ENCODE results near the gene ATP5F1B. TPM values are rescaled to one million over a fixed set of nuclear protein-coding genes. Genes with fewer than 3 reads are reported as not detected.

ATP5F1B gene
- total RNA-seq, 1 donor from 2014 or later, result 609 TPM

DNA sequence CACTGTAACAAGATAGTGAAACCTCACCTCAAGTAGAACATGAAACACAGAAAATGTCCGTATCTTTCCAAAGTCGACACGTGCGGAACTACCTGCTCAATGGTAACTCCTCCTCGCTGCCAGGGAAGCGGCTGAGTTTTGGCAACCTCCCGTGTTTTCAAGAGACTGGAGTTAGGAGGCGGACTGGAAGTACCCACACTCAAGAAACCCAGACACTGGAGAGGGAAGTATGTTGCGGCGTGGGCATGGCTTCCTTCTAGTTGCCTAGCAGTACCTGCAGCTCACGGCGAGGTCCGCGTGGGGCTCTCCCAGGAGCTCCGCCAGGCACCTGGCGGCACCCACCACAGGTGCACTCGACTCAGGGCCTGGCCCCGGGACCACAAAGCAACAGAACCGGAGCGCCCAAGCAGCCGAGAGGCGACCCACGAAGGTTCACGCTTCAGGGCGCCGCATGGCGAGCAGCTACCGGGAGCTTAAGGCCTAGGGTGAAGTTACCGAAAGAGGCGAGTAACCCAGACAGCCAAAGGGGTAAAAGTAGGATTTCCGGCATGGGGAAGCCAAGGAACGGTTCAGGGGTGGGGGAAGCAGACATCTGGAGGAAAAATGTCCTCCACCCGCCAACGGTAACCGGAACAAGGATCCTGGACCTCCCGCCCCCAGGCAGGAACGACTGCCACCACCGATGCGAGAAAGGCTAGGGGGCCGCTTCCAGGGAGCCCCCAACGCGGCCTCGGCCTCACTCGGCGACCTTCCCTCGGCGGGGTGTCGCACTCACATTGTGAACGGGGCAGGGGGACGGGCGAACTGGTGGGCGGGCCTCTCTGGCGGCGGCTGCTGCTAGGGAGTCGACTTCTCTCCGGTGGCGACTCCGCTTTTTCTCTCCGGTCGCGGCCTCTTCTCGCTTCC is 41.7 kb upstream of the ATP5F1B start:
- Histone ChIP-seq H3K4me2 (peak overlapping the region; percentile 95), H3K79me2 (ENCODE audit: low read depth) (peaks cover 55% of the 10 kb centered on the region), H3K9ac (peak overlapping the region; percentile 87), H4K20me1 (ENCODE audit: low read depth) (peaks cover 44% of the 10 kb centered on the region), H3K9me3 (ENCODE audit: low read depth) (no peaks in the 10 kb centered on the region), H3K27me3 (no peaks in the 10 kb centered on the region), H3K4me1 (peaks cover 8% of the 10 kb centered on the region), H3K27ac (peak overlapping the region; percentile 99), H2AFZ (replicated peaks) (no peak overlapping the region), H3K4me3 (peak overlapping the region; percentile 95), H3K36me3 (peaks cover 13% of the 10 kb centered on the region), H3F3A (ENCODE audit: low read depth) (peaks cover 39% of the 10 kb centered on the region)
- peak; percentile 48 for DNase-seq (ENCODE audit: low spot score)
- peak overlapping the region; percentile 99 for H3K27ac Mint-ChIP-seq
- H3K4me1 Mint-ChIP-seq, result peaks cover 31% of the 10 kb centered on the region
- H3K4me3 Mint-ChIP-seq, result peak overlapping the region; percentile 100
- H3K9me3 Mint-ChIP-seq, result peaks cover 3% of the 10 kb centered on the region
- H3K36me3 Mint-ChIP-seq, result peaks cover 19% of the 10 kb centered on the region
- TF ChIP-seq, protein P1, sequence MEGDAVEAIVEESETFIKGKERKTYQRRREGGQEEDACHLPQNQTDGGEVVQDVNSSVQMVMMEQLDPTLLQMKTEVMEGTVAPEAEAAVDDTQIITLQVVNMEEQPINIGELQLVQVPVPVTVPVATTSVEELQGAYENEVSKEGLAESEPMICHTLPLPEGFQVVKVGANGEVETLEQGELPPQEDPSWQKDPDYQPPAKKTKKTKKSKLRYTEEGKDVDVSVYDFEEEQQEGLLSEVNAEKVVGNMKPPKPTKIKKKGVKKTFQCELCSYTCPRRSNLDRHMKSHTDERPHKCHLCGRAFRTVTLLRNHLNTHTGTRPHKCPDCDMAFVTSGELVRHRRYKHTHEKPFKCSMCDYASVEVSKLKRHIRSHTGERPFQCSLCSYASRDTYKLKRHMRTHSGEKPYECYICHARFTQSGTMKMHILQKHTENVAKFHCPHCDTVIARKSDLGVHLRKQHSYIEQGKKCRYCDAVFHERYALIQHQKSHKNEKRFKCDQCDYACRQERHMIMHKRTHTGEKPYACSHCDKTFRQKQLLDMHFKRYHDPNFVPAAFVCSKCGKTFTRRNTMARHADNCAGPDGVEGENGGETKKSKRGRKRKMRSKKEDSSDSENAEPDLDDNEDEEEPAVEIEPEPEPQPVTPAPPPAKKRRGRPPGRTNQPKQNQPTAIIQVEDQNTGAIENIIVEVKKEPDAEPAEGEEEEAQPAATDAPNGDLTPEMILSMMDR (IDR thresholded peaks at IDR 0.05), result no peak
- no peak for TF ChIP-seq EZH2phosphoT487 (IDR thresholded peaks at IDR 0.05)
- no peak for TF ChIP-seq EZH2 (IDR thresholded peaks at IDR 0.05)
- H3K27me3 Mint-ChIP-seq (ENCODE audit: insufficient read depth, low read depth), result peaks cover 7% of the 10 kb centered on the region

DNA sequence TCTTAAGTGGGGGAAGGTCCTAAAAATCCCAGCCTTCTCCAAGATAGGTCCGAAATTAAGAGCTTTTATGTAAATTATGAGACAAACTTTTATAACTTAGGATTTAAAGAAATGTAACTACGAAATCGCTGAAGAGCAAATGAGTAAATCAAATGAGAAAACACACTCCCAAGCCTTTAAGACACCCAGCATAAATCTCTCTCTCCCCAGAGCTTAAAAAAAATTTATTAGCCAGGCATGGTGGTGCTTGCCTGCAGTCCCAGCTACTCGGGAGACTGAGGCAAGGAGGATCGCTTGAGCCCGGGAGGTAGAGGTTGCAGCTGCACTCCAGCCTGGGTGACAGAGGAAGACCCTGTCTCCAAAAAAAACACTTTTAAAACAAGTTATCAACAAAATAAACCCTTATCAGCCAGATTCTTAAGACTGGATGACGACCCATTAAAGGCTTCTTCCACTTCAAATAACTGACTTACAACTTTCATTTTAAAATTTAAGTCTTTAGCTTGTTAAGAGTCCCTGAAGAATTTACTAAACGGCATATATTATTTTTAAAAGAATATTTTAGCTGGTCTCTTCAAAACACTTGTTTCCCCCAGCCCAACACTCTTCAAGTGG is 39.1 kb upstream of the ATP5F1B start:
- Histone ChIP-seq H3K4me1 (peaks cover 8% of the 10 kb centered on the region), H2AFZ (replicated peaks) (no peak overlapping the region), H4K20me1 (ENCODE audit: low read depth) (peaks cover 69% of the 10 kb centered on the region), H3K4me2 (peak overlapping the region; percentile 95), H3K27me3 (no peaks in the 10 kb centered on the region), H3K4me3 (peak overlapping the region; percentile 95), H3K36me3 (peaks cover 13% of the 10 kb centered on the region), H3F3A (ENCODE audit: low read depth) (peaks cover 44% of the 10 kb centered on the region), H3K9me3 (ENCODE audit: low read depth) (no peaks in the 10 kb centered on the region), H3K27ac (no peak overlapping the region), H3K79me2 (ENCODE audit: low read depth) (peaks cover 81% of the 10 kb centered on the region), H3K9ac (no peak overlapping the region)
- no peak for DNase-seq (ENCODE audit: low spot score)
- Mint-ChIP-seq H3K27me3 (ENCODE audit: insufficient read depth, low read depth) (peaks cover 7% of the 10 kb centered on the region), H3K4me1 (peaks cover 31% of the 10 kb centered on the region), H3K4me3 (peak overlapping the region; percentile 72), H3K9me3 (peaks cover 3% of the 10 kb centered on the region), H3K36me3 (peaks cover 26% of the 10 kb centered on the region), H3K27ac (no peak overlapping the region)
- no peak for TF ChIP-seq EZH2phosphoT487 (IDR thresholded peaks at IDR 0.05)
- TF ChIP-seq, protein P1 (IDR thresholded peaks at IDR 0.05), result no peak
- no peak for TF ChIP-seq EZH2 (IDR thresholded peaks at IDR 0.05)

DNA sequence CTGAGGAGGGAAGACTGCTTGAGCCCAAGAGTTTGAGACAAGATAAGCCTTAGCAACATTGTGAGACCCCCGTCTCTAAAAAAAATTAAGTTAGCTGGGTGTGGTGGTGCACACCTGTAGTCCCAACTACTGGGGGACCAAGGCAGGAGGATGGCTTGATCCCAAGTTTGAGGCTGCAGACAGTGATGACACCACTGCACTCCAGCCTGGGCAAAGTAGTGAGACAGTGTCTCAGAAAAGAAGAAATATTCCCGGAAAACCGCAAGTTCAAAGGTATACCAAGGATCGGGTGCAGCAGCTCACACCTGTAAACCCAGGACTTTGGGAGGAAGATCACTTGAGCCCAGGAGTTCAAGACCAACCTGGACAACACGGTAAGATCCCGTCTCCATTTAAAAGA is 36.5 kb upstream of the ATP5F1B start:
- Histone ChIP-seq H3K9ac (no peak overlapping the region), H3K9me3 (ENCODE audit: low read depth) (no peaks in the 10 kb centered on the region), H3K4me2 (no peak overlapping the region), H3K4me3 (no peak overlapping the region), H3K36me3 (peaks cover 13% of the 10 kb centered on the region), H2AFZ (replicated peaks) (no peak overlapping the region), H3K27me3 (no peaks in the 10 kb centered on the region), H3F3A (ENCODE audit: low read depth) (peaks cover 28% of the 10 kb centered on the region), H4K20me1 (ENCODE audit: low read depth) (peaks cover 93% of the 10 kb centered on the region), H3K79me2 (ENCODE audit: low read depth) (peaks cover 100% of the 10 kb centered on the region), H3K4me1 (peaks cover 8% of the 10 kb centered on the region), H3K27ac (no peak overlapping the region)
- Mint-ChIP-seq H3K27me3 (ENCODE audit: insufficient read depth, low read depth) (peaks cover 2% of the 10 kb centered on the region), H3K9me3 (peaks cover 3% of the 10 kb centered on the region), H3K27ac (no peak overlapping the region), H3K36me3 (peaks cover 31% of the 10 kb centered on the region), H3K4me3 (no peak overlapping the region), H3K4me1 (peaks cover 25% of the 10 kb centered on the region)
- TF ChIP-seq, protein P1 (IDR thresholded peaks at IDR 0.05), result no peak
- TF ChIP-seq EZH2phosphoT487 (IDR thresholded peaks at IDR 0.05), result no peak
- no peak for DNase-seq (ENCODE audit: low spot score)
